Prostate gland (tissue), 2 donors: ENCODE measurements around the gene SOAT1. TPM values are rescaled to one million over a fixed set of nuclear protein-coding genes. Genes with fewer than 3 reads are reported as not detected.
"Not testable (repeated sequence)": the region's sequence is repeated elsewhere in the genome, so short reads cannot be mapped to it uniquely, and the experiment has no call there.

ENCODE experiments used
- DNase-seq: peaks from one replicate; pipeline ENCODE4 v3.0.0-alpha.2; 2019; ENCODE audit warnings: low spot score
- H3K27ac ChIP-seq, 2 donors: fragments of 200-600 bp; sonication (generic); 2 replicates each; pipeline ENCODE4 v1.5.1; 2017 to 2019
- H3K27me3 ChIP-seq: fragments of 200-600 bp; sonication (generic); replicated peaks from 2 replicates; pipeline ENCODE4 v1.5.1; 2019; ENCODE audit not compliant: insufficient read depth
- H3K36me3 ChIP-seq, 2 donors: fragments of 200-600 bp; sonication (generic); 1 replicate in 1 of 2; 2 replicates in 1 of 2; pipeline versions ENCODE4 v1.5.1 to v1.8.1; 2017 to 2019
- H3K4me1 ChIP-seq: fragments of 200-600 bp; sonication (generic); replicated peaks from 2 replicates; pipeline ENCODE4 v1.5.1; 2019
- H3K4me3 ChIP-seq, 2 donors: fragments of 200-600 bp; sonication (generic); 2 replicates each; pipeline ENCODE4 v1.5.1; 2017 to 2019
- H3K9me3 ChIP-seq: fragments of 200-600 bp; sonication (generic); 2 replicates; pipeline ENCODE4 v1.5.1; 2017
- POLR2A ChIP-seq: fragments of 450-650 bp; IDR thresholded peaks from one replicate; pipeline ENCODE4 v1.6.1; 2016; ENCODE audit warnings: antibody characterized with exemption, mild to moderate bottlenecking
- POLR2AphosphoS5 ChIP-seq: sonication (generic); formaldehyde crosslinking; IDR thresholded peaks from one replicate; pipeline ENCODE4 v1.6.1; 2017; ENCODE audit warnings: antibody characterized with exemption
- WGBS: methylation state at CpG from one replicate; pipeline ENCODE4 v1.1.5; 2018; 5-methylcytosine and 5-hydroxymethylcytosine counted together
- intact Hi-C: fragments of 100-400 bp; cut with DNase I; formaldehyde crosslinking; loops from one replicate; pipeline ENCODE4 v1.14.2; 2022
- total RNA-seq, 2 donors: library from RNA; depleted of rRNA; stranded (reverse); fragments of >200 nt; gene quantifications; one replicate each; pipeline ENCODE4 v1.1.0, GENCODE V29; 2016
- TF ChIP-seq, protein P1 (sequence below), 4 experiments: fragments of 200-600 bp in 2 of 4; fragments of 450-650 bp in 2 of 4; sonication (generic) in 2 of 4; IDR thresholded peaks; 1 replicate in 3 of 4; 2 replicates in 1 of 4; pipeline ENCODE4 v1.5.1; 2016 to 2019; ENCODE audit warnings: antibody characterized with exemption in 4 of 4, mild to moderate bottlenecking in 2 of 4, moderate library complexity in 2 of 4

Gene SOAT1
- total RNA-seq = 10 to 100 TPM; 30.9 to 47.2 TPM

DNA sequence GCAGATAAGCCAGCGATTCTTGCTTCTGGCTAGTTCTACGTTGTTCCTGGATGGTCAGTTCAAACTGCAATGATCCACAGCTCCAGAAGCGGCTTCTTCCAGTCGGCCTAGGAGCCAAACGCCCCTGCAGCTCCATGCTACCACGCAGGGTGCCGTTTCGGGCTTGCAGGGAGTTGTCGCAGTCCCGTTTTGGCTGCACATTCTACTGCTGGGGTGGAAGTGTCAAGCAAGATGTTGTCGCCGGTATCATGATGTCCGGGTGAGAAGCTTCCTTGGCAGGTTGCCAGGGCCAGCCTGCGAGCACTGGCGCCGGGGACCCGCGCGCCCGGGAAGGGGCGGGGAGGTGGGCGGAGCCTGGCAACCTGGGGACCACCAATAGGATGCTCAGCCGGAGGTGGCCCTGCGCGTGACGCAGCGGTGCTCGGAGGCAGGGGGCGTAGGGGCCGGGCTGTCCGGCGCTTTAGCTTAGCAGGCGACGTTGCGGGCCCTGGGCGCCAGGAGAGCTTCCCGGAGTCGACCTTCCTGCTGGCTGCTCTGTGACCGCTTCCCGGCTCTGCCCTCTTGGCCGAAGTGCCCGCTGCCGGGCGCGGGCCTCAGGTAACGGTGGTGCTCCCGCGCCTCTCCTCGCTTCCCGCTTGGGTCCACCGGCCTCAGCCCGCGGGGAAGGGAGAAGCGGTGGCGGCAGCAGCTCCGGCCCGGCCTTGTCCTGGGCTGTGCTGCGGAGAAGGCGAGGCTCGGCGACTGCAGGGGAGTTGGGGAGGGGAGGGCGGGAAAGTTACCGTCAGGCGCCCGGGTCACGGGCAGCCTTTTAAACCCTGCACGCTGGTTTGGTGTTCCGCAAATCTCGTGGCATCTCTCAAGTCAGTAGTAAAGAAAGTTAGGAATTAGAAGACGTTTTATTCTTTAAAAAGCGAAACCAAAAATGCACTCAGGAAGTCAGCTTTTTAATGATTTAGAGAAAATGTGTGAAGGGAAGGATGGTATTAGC lies at the start of gene SOAT1:
Gene SOAT1, plus strand, starts transcription at position 458 of the 988 bp plus-strand sequence. CDS start 8,888 bp downstream, outside the sequence.
- H3K27ac ChIP-seq = peak within 1 kb of the TSS; percentile 94 to 96
- H3K4me1 ChIP-seq = peaks cover 10% of the 10 kb centered on the region
- under 1% methylated on average over 61 of the region's 71 CpGs for WGBS
- H3K36me3 ChIP-seq = no peaks in the 10 kb centered on the region
- TF ChIP-seq POLR2AphosphoS5 = peak; percentile 90
- TF ChIP-seq, protein P1, sequence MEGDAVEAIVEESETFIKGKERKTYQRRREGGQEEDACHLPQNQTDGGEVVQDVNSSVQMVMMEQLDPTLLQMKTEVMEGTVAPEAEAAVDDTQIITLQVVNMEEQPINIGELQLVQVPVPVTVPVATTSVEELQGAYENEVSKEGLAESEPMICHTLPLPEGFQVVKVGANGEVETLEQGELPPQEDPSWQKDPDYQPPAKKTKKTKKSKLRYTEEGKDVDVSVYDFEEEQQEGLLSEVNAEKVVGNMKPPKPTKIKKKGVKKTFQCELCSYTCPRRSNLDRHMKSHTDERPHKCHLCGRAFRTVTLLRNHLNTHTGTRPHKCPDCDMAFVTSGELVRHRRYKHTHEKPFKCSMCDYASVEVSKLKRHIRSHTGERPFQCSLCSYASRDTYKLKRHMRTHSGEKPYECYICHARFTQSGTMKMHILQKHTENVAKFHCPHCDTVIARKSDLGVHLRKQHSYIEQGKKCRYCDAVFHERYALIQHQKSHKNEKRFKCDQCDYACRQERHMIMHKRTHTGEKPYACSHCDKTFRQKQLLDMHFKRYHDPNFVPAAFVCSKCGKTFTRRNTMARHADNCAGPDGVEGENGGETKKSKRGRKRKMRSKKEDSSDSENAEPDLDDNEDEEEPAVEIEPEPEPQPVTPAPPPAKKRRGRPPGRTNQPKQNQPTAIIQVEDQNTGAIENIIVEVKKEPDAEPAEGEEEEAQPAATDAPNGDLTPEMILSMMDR (IDR thresholded peaks at IDR 0.05) = peak in 3 of 4 experiments; percentile 14 to 55 (median 47)
- TF ChIP-seq POLR2A = peak; percentile 88
- H3K9me3 ChIP-seq = no peaks in the 10 kb centered on the region
- H3K27me3 ChIP-seq = no peaks in the 10 kb centered on the region
- intact Hi-C loops = loop anchor here (1.0 to 5.0 kb wide), 2 partner anchors 73 to 211 kb away; partner anchors contain the start of gene TOR3A
- H3K4me3 ChIP-seq = peak within 1 kb of the TSS; percentile 75 to 84
- peak; percentile 95 for DNase-seq

DNA sequence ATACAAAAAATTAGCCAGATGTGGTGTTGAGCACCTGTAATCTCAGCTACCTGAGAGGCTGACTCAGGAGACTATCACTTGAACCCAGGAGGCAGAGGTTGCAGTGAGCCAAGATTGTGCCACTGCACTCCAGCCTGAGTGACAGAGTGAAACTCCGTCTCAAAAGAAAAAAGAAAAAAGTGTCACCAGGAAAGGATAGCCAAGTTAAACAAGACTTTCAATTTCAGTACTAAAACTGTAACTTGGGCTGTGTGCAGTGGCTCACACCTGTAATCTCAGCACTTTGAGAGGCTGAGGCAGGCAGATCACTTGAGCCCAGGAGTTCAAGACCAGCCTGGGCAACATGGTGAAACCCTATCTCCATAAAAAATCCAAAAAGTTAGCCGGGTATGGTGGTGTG lies 48.2 kb upstream of the SOAT1 start:
- DNase-seq, intact Hi-C loops, H3K4me3 ChIP-seq, H3K27ac ChIP-seq, H3K4me1 ChIP-seq, H3K27me3 ChIP-seq, H3K9me3 ChIP-seq, H3K36me3 ChIP-seq: not testable (repeated sequence)
- WGBS = 74% methylated on average over 2 of the region's 2 CpGs

DNA sequence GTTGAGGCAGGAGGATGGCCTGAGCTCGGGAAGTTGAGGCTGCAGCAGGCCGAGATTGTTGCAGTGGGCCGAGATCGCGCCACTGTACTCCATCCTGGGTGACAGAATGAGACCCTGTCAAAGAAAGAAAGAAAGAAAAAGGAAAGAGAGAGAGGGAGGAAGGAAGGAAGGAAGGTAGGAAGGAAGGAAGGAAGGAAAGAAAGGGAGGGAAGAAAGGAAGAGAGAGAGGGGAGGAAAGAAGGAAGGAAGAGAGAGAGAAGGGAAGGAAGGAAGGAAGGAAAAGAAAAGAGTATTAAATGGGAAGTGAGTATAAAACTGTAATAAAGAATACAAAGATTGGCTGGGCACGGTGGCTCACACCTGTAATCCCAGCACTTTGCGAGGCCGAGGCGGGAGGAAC lies 45.7 kb upstream of the SOAT1 start:
- intact Hi-C loops = no loop called here
- no peak overlapping the region for H3K4me3 ChIP-seq
- 84% methylated on average over 9 of the region's 9 CpGs for WGBS
- no peaks in the 10 kb centered on the region for H3K4me1 ChIP-seq
- H3K36me3 ChIP-seq = no peaks in the 10 kb centered on the region
- H3K9me3 ChIP-seq = no peaks in the 10 kb centered on the region
- TF ChIP-seq POLR2A (no peak), POLR2AphosphoS5 (no peak)
- TF ChIP-seq, protein P1 (IDR thresholded peaks at IDR 0.05) = no peak
- H3K27me3 ChIP-seq = no peaks in the 10 kb centered on the region
- DNase-seq = no peak
- H3K27ac ChIP-seq = no peak overlapping the region

DNA sequence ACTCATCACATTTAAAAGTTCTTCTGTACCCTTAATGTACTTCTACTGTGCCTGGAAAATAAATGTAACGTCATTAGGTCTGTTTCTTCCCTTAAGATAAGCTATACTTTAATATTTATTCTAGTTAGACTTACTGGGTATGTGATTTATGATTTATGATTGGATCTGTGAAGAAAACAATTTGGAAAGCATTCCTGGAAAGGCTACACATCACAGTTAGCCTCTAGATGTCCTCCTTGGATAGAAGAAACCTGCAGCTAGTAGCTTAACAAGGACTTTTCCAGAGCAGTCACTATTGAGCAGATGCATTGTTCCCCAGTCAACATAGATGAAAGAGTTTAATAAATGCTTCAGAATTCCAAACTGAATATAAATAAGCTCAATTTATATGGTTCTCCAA lies 41.9 kb upstream of the SOAT1 start:
- TF ChIP-seq, protein P1 (IDR thresholded peaks at IDR 0.05) = peak in 3 of 4 experiments; percentile 28 to 68 (median 53)
- peak; percentile 29 for TF ChIP-seq POLR2AphosphoS5
- TF ChIP-seq POLR2A = no peak
- intact Hi-C loops = no loop called here
- H3K9me3 ChIP-seq = no peaks in the 10 kb centered on the region
- no peak overlapping the region for H3K27ac ChIP-seq
- peak; percentile 8 for DNase-seq
- no peak overlapping the region for H3K4me3 ChIP-seq
- no peaks in the 10 kb centered on the region for H3K27me3 ChIP-seq
- H3K4me1 ChIP-seq = no peaks in the 10 kb centered on the region
- WGBS = 11% methylated on average over 1 of the region's 1 CpG
- H3K36me3 ChIP-seq = no peaks in the 10 kb centered on the region

DNA sequence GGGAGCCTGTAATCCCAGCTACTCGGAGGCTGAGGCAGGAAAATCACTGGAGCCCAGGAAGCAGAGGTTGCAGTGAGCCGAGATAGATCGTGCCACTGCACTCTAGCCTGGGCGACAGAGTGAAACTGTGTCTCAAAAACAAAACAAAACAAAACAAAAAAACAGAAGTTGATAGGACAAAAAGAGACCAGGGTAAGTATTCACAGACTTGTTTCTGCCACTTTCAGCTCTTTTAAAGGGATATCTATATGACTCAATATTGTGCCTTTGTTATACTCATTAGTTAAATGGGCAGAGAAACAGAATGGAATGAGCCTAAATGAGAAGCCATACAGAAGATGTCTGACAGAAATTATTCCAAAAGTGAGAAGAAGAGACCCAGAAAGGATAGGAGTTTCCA lies 41.0 kb upstream of the SOAT1 start:
- H3K36me3 ChIP-seq = no peaks in the 10 kb centered on the region
- no peak overlapping the region for H3K4me3 ChIP-seq
- no peak overlapping the region for H3K27ac ChIP-seq
- H3K9me3 ChIP-seq = no peaks in the 10 kb centered on the region
- WGBS = 94% methylated on average over 4 of the region's 4 CpGs
- no peaks in the 10 kb centered on the region for H3K4me1 ChIP-seq
- DNase-seq = no peak
- intact Hi-C loops = no loop called here
- TF ChIP-seq, protein P1 (IDR thresholded peaks at IDR 0.05) = no peak
- TF ChIP-seq POLR2A (no peak), POLR2AphosphoS5 (no peak)
- H3K27me3 ChIP-seq = no peaks in the 10 kb centered on the region
